Left lung (tissue), 10 donors: ENCODE measurements around the gene TMEM205. TPM values are rescaled to one million over a fixed set of nuclear protein-coding genes. Genes with fewer than 3 reads are reported as not detected.

Experiments
- ATAC-seq: fragments of 200-7000 bp; cut with Tn5 transposase; one replicate; pipeline ENCODE4 v1.9.1; 2020; ENCODE audit warnings: moderate library complexity
- DNase-seq, 4 donors: peaks; one replicate each; pipeline ENCODE4 v3.0.0-alpha.2; 2013 to 2020
- H3K27ac ChIP-seq, 2 donors: fragments of 200-600 bp; sonication (generic) in 1 of 2; one replicate each; pipeline versions ENCODE4 v1.5.0 to v1.8.0; 2020 to 2021
- H3K27me3 ChIP-seq, 2 donors: fragments of 200-600 bp; sonication (generic) in 1 of 2; one replicate each; pipeline versions ENCODE4 v1.5.0 to v1.8.0; 2020 to 2021
- H3K36me3 ChIP-seq, 2 donors: fragments of 200-600 bp; sonication (generic) in 1 of 2; one replicate each; pipeline versions ENCODE4 v1.5.0 to v1.8.0; 2020 to 2021
- H3K4me1 ChIP-seq, 2 donors: fragments of 200-600 bp; one replicate each; pipeline ENCODE4 v1.8.0; 2021
- H3K4me3 ChIP-seq, 2 donors: fragments of 200-600 bp; sonication (generic) in 1 of 2; one replicate each; pipeline versions ENCODE4 v1.5.0 to v1.8.0; 2020 to 2021; ENCODE audit warnings: mild to moderate bottlenecking in 1 of 2
- H3K9me3 ChIP-seq, 2 donors: fragments of 200-600 bp; sonication (generic) in 1 of 2; one replicate each; pipeline versions ENCODE4 v1.5.0 to v1.8.0; 2020 to 2021
- CTCF ChIP-seq, 2 donors: fragments of 200-600 bp; sonication (generic) in 1 of 2; IDR thresholded peaks; one replicate each; pipeline versions ENCODE4 v1.5.0 to v1.8.0; 2021; ENCODE audit warnings: antibody characterized with exemption in 2 of 2
- intact Hi-C, 2 donors: fragments of 100-400 bp; cut with DNase I; formaldehyde crosslinking; loops; one replicate each; pipeline versions ENCODE4 v1.11.2 to v1.14.2; 2022
- polyA plus RNA-seq, 6 donors: library from polyadenylated mRNA; unstranded; fragments of 120-200 nt; gene quantifications; one replicate each; pipeline ENCODE4 v1.2.1, GENCODE V29; 2013; ENCODE audit not compliant: insufficient read length in 6 of 6
- total RNA-seq, 2 donors: library from RNA; stranded (reverse); fragmentation: NEBNext Ultra II Directional; extraction: Animal tissue kit (Norgen Biotek cat#: 25700); gene quantifications; one replicate each; pipeline ENCODE4 v1.2.1, GENCODE V29; 2021
- donor health status: DM: no; HTN: yes; CAD: no.
- donor health status: DM: no; HTN: no; CAD: no.

TMEM205 gene
- total and polyA plus RNA-seq, 8 donors, result 71.4 to 88.0 (median 79.0) TPM

- intact Hi-C loops, result no loop called here
- peaks cover 0 to 87% of the 10 kb centered on the region in 2 donors for H3K36me3 ChIP-seq
- peaks cover 0 to 4% of the 10 kb centered on the region in 2 donors for H3K4me1 ChIP-seq
- no peaks in the 10 kb centered on the region for H3K27me3 ChIP-seq
- H3K27ac ChIP-seq, result no peak overlapping the region
- no peaks in the 10 kb centered on the region for H3K9me3 ChIP-seq
- ATAC-seq, result no peak
- TF ChIP-seq CTCF (IDR thresholded peaks at IDR 0.05), result no peak
- peak in 1 of 4 donors; percentile 78 for DNase-seq
- H3K4me3 ChIP-seq, result no peak overlapping the region
These were observed 18.3 kb upstream of the TMEM205 start for GRCh38 chr19:11364296-11364904.

GRCh38 chr19:11363881-11364280 lies 17.8 kb upstream of the TMEM205 start:
- intact Hi-C loops, result no loop called here
- ATAC-seq (no peak), DNase-seq (no peak)
- Histone ChIP-seq H3K4me3 (no peak overlapping the region), H3K4me1 (peaks cover 0 to 4% of the 10 kb centered on the region in 2 donors), H3K27me3 (no peaks in the 10 kb centered on the region), H3K9me3 (no peaks in the 10 kb centered on the region), H3K36me3 (peaks cover 0 to 84% of the 10 kb centered on the region in 2 donors), H3K27ac (no peak overlapping the region)
- no peak for TF ChIP-seq CTCF (IDR thresholded peaks at IDR 0.05)

- H3K27me3 ChIP-seq, result no peaks in the 10 kb centered on the region
- DNase-seq (peak in 1 of 4 donors; percentile 76), ATAC-seq (no peak)
- peaks cover 0 to 4% of the 10 kb centered on the region in 2 donors for H3K4me1 ChIP-seq
- H3K9me3 ChIP-seq, result no peaks in the 10 kb centered on the region
- H3K4me3 ChIP-seq, result no peak overlapping the region
- no peak overlapping the region for H3K27ac ChIP-seq
- intact Hi-C loops, result no loop called here
- TF ChIP-seq CTCF (IDR thresholded peaks at IDR 0.05), result no peak
- H3K36me3 ChIP-seq, result peaks cover 0 to 70% of the 10 kb centered on the region in 2 donors
These were observed 16.0 kb upstream of the TMEM205 start for GRCh38 chr19:11361771-11362731.

GRCh38 chr19:11361037-11361770 lies 15.1 kb upstream of the TMEM205 start:
- H3K36me3 ChIP-seq, result peaks cover 0 to 66% of the 10 kb centered on the region in 2 donors
- intact Hi-C loops, result no loop called here
- peak; percentile 89 for ATAC-seq
- no peak for TF ChIP-seq CTCF (IDR thresholded peaks at IDR 0.05)
- peaks cover 0 to 7% of the 10 kb centered on the region in 2 donors for H3K4me1 ChIP-seq
- no peaks in the 10 kb centered on the region for H3K27me3 ChIP-seq
- peak in 2 of 4 donors; percentile 66 to 90 for DNase-seq
- no peak overlapping the region for H3K27ac ChIP-seq
- peak overlapping the region in 1 of 2 donors; percentile 11 for H3K4me3 ChIP-seq
- no peaks in the 10 kb centered on the region for H3K9me3 ChIP-seq
